A549 (cell line): ENCODE data around the gene ST3GAL5.

Experiments
- CTCF ChIP-seq: fragments of >200 bp; sonication (Bioruptor Twin); formaldehyde crosslinking; IDR thresholded peaks from 3 replicates; pipeline ENCODE4 v1.5.1; 2016
- EHMT2 ChIP-seq: fragments of 200-600 bp; sonication (generic); IDR thresholded peaks from 2 replicates; pipeline ENCODE4 v1.6.1; 2016; ENCODE audit warnings: antibody characterized with exemption, low read depth, mild to moderate bottlenecking, moderate library complexity
- MAX ChIP-seq: IDR thresholded peaks from 2 replicates; pipeline ENCODE4 v1.6.1; 2012
- MYC ChIP-seq: IDR thresholded peaks from 2 replicates; pipeline ENCODE4 v1.6.1; 2012; ENCODE audit warnings: mild to moderate bottlenecking, inconsistent platforms, low read length, improper control_type of control experiment, borderline replicate concordance
- RCOR1 ChIP-seq: fragments of 150-350 bp; IDR thresholded peaks from 2 replicates; pipeline ENCODE4 v1.6.1; 2014; ENCODE audit warnings: antibody characterized with exemption, low read length, low read depth
- ZSCAN20 ChIP-seq: fragments of 250-450 bp; sonication (Bioruptor Pico); IDR thresholded peaks from 2 replicates; pipeline ENCODE4 v1.8.0; 2022; ENCODE audit warnings: mild to moderate bottlenecking, moderate library complexity

- TF ChIP-seq EHMT2 (no peak), CTCF (no peak), RCOR1 (no peak), ZSCAN20 (CRISPR knock-in tag) (no peak), MYC (no peak), MAX (no peak)
Measured at GRCh38 chr2:85838181-85838580, 50.6 kb downstream of the ST3GAL5 start.
